H9 (cell line): ENCODE measurements around the gene ZSWIM1. TPM values are rescaled to one million over a fixed set of nuclear protein-coding genes. Genes with fewer than 3 reads are reported as not detected.

ENCODE experiments used
- DNase-seq: peaks from one replicate; pipeline ENCODE4 v3.0.0-alpha.2; 2017
- H2AFZ ChIP-seq: one replicate; pipeline ENCODE4 v1.6.1; 2013; ENCODE audit warnings: mild to moderate bottlenecking, low read length, control low read depth, moderate library complexity
- H2AK5ac ChIP-seq: 2 replicates; pipeline ENCODE4 v1.6.1; 2013; ENCODE audit warnings: low read length, control low read depth, mixed read lengths; ENCODE audit not compliant: insufficient read length
- H2BK120ac ChIP-seq: one replicate; pipeline ENCODE4 v1.6.1; 2013; ENCODE audit warnings: low read depth, mild to moderate bottlenecking, low read length, control low read depth, inconsistent platforms; ENCODE audit not compliant: poor library complexity, severe bottlenecking
- H2BK12ac ChIP-seq: 2 replicates; pipeline ENCODE4 v1.6.1; 2013; ENCODE audit warnings: low read length, control low read depth, mixed read lengths, low read depth; ENCODE audit not compliant: insufficient read length
- H2BK15ac ChIP-seq: 2 replicates; pipeline ENCODE4 v1.6.1; 2013; ENCODE audit warnings: low read depth, low read length, control low read depth
- H2BK20ac ChIP-seq: one replicate; pipeline ENCODE4 v1.6.1; 2013; ENCODE audit warnings: low read depth, mild to moderate bottlenecking, low read length, control low read depth, inconsistent platforms; ENCODE audit not compliant: poor library complexity, severe bottlenecking
- H2BK5ac ChIP-seq: 2 replicates; pipeline ENCODE4 v1.6.1; 2013; ENCODE audit warnings: low read length, control low read depth, mixed read lengths; ENCODE audit not compliant: insufficient read length
- H3K14ac ChIP-seq: 2 replicates; pipeline ENCODE4 v1.6.1; 2013; ENCODE audit warnings: low read length, control low read depth; ENCODE audit not compliant: insufficient read depth
- H3K18ac ChIP-seq: 2 replicates; pipeline ENCODE4 v1.6.1; 2013; ENCODE audit warnings: low read depth, mild to moderate bottlenecking, mixed read lengths, low read length, control low read depth; ENCODE audit not compliant: insufficient read length
- H3K23ac ChIP-seq: 2 replicates; pipeline ENCODE4 v1.6.1; 2013; ENCODE audit warnings: low read length, control low read depth, mixed read lengths, low read depth; ENCODE audit not compliant: insufficient read length
- H3K23me2 ChIP-seq: 2 replicates; pipeline ENCODE4 v1.6.1; 2013; ENCODE audit warnings: low read depth, mild to moderate bottlenecking, mixed read lengths, low read length, control low read depth; ENCODE audit not compliant: insufficient read length, poor library complexity, severe bottlenecking
- H3K27ac ChIP-seq: 2 replicates; pipeline ENCODE4 v1.5.1; 2013; ENCODE audit warnings: low read length, control low read depth, mixed read lengths, low read depth; ENCODE audit not compliant: insufficient read length
- H3K27me3 ChIP-seq: 2 replicates; pipeline ENCODE4 v1.6.1; 2013; ENCODE audit warnings: low read length, control low read depth, inconsistent platforms; ENCODE audit not compliant: insufficient read depth
- H3K4ac ChIP-seq: 2 replicates; pipeline ENCODE4 v1.6.1; 2013; ENCODE audit warnings: low read depth, mild to moderate bottlenecking, control low read depth, inconsistent platforms, low read length, moderate library complexity
- H3K4me1 ChIP-seq: 2 replicates; pipeline ENCODE4 v1.6.1; 2013; ENCODE audit warnings: low read length, control low read depth, inconsistent platforms; ENCODE audit not compliant: insufficient read depth
- H3K4me2 ChIP-seq: 2 replicates; pipeline ENCODE4 v1.6.1; 2013; ENCODE audit warnings: low read length, control low read depth, mixed read lengths; ENCODE audit not compliant: insufficient read length, insufficient read depth
- H3K56ac ChIP-seq: 2 replicates; pipeline ENCODE4 v1.6.1; 2013; ENCODE audit warnings: low read depth, mild to moderate bottlenecking, mixed read lengths, low read length, control low read depth; ENCODE audit not compliant: insufficient read length
- H3K79me1 ChIP-seq: 2 replicates; pipeline ENCODE4 v1.6.1; 2013; ENCODE audit warnings: low read depth, mild to moderate bottlenecking, moderate library complexity, low read length, control low read depth, inconsistent platforms; ENCODE audit not compliant: insufficient read depth, poor library complexity, severe bottlenecking
- H3K79me2 ChIP-seq: 2 replicates; pipeline ENCODE4 v1.6.1; 2013; ENCODE audit warnings: low read length, control low read depth, inconsistent platforms; ENCODE audit not compliant: insufficient read depth
- H3K9ac ChIP-seq: 2 replicates; pipeline ENCODE4 v1.6.1; 2013; ENCODE audit warnings: low read length, control low read depth, mixed read lengths; ENCODE audit not compliant: insufficient read length; ENCODE audit errors: extremely low read depth
- H3K9me3 ChIP-seq: one replicate; pipeline ENCODE4 v1.6.1; 2013; ENCODE audit warnings: low read depth, low read length, inconsistent platforms; ENCODE audit not compliant: control insufficient read depth
- H3T11ph ChIP-seq: one replicate; pipeline ENCODE4 v1.6.1; 2013; ENCODE audit warnings: mild to moderate bottlenecking, low read length, control low read depth, inconsistent platforms
- H4K20me1 ChIP-seq: one replicate; pipeline ENCODE4 v1.6.1; 2013; ENCODE audit not compliant: control insufficient read depth, insufficient read length, insufficient read depth
- H4K5ac ChIP-seq: 2 replicates; pipeline ENCODE4 v1.6.1; 2013; ENCODE audit warnings: low read depth, mild to moderate bottlenecking, mixed read lengths, low read length, control low read depth; ENCODE audit not compliant: insufficient read length
- H4K8ac ChIP-seq: replicated peaks from 2 replicates; pipeline ENCODE4 v1.6.1; 2013; ENCODE audit warnings: low read length, control low read depth, mixed read lengths, low read depth; ENCODE audit not compliant: insufficient read length
- H4K91ac ChIP-seq: 2 replicates; pipeline ENCODE4 v1.6.1; 2013; ENCODE audit warnings: low read depth, mild to moderate bottlenecking, moderate library complexity, mixed read lengths, low read length, control low read depth; ENCODE audit not compliant: insufficient read length
- H3K27ac Mint-ChIP-seq, 3 experiments: 2 replicates in 2 of 3; 3 replicates in 1 of 3; pipeline ENCODE4 v1.8.0; 2020 to 2021; ENCODE audit warnings: mixed read lengths in 3 of 3, mild to moderate bottlenecking in 1 of 3, moderate library complexity in 1 of 3
- H3K27me3 Mint-ChIP-seq: 2 replicates; pipeline ENCODE4 v1.8.0; 2021; ENCODE audit warnings: low read depth, mild to moderate bottlenecking, moderate library complexity, mixed read lengths
- H3K36me3 Mint-ChIP-seq, 3 experiments: 2 replicates in 2 of 3; 3 replicates in 1 of 3; pipeline ENCODE4 v1.8.0; 2020 to 2021; ENCODE audit warnings: low read depth in 3 of 3, mixed read lengths in 3 of 3; ENCODE audit not compliant: insufficient read depth in 1 of 3
- H3K4me1 Mint-ChIP-seq, 2 experiments: 2 replicates each; pipeline ENCODE4 v1.8.0; 2020; ENCODE audit warnings: mixed read lengths in 2 of 2
- H3K4me3 Mint-ChIP-seq, 2 experiments: 2 replicates in 1 of 2; 3 replicates in 1 of 2; pipeline ENCODE4 v1.8.0; 2020 to 2021; ENCODE audit warnings: mild to moderate bottlenecking in 2 of 2, mixed read lengths in 2 of 2, moderate library complexity in 1 of 2
- H3K9me3 Mint-ChIP-seq, 2 experiments: 2 replicates in 1 of 2; 3 replicates in 1 of 2; pipeline ENCODE4 v1.8.0; 2020; ENCODE audit warnings: mild to moderate bottlenecking in 2 of 2, mixed read lengths in 2 of 2, moderate library complexity in 1 of 2
- CTCF ChIP-seq: fragments of 200-600 bp; sonication (generic); conservative IDR thresholded peaks from 3 replicates; pipeline ENCODE4 v1.8.0; 2021; ENCODE audit warnings: antibody characterized with exemption, mild to moderate bottlenecking
- WGBS: extraction: QIAGEN DNeasy Blood & Tissue Kit; methylation state at CpG from one replicate; pipeline ENCODE4 v1.1.7; 2013; ENCODE audit warnings: missing lambda C conversion rate, low lambda C conversion rate, mixed read lengths; ENCODE audit not compliant: insufficient read length; ENCODE audit errors: extremely low coverage; 5-methylcytosine and 5-hydroxymethylcytosine counted together
- total RNA-seq: library from RNA; stranded (reverse); gene quantifications from 2 replicates; pipeline ENCODE4 v1.2.1, GENCODE V29; 2021

Gene ZSWIM1
- total RNA-seq, 1 experiment from 2014 or later: 13.0 TPM

DNA sequence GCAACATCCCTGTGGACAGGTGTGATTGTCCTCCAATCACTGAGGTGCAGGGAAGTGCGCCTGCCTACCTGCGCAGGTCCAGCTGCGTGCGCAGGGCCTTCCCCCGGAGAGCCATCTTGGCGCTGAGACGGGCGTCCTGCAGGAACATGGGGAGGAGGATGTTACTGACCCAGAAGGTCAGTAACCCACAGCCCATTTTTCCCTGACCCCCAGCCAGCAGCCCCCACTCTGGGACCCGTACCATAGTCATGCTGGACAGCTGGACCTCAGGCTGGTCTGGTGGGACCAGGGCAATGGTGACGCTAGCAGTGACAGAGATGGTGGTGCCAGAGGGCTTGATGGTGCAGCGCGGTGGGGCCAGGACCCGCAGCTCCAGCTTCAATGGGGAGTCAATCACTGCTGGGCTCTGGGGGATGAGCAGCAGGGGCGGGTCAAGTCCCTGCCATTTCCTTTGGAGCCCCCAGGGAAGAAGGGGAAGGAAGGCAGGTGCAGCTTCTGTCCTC, 21.2 kb downstream of the ZSWIM1 start:
- no peak overlapping the region for H4K5ac ChIP-seq
- no peak overlapping the region for H4K91ac ChIP-seq
- no peak overlapping the region for H3K4ac ChIP-seq
- no peak overlapping the region for H2AK5ac ChIP-seq
- no peak overlapping the region for H3K18ac ChIP-seq
- H4K20me1 ChIP-seq: no peaks in the 10 kb centered on the region
- no peak overlapping the region for H3K23ac ChIP-seq
- no peak overlapping the region for H3K27ac Mint-ChIP-seq
- no peaks in the 10 kb centered on the region for H3K9me3 ChIP-seq
- H3K14ac ChIP-seq: no peak overlapping the region
- H3K9me3 Mint-ChIP-seq: no peaks in the 10 kb centered on the region
- peaks cover 43 to 63% (median 62%) of the 10 kb centered on the region in 3 experiments; a peak in 6 of 7 replicates for H3K36me3 Mint-ChIP-seq
- no peak overlapping the region for H2BK120ac ChIP-seq
- no peak for DNase-seq
- H3K4me2 ChIP-seq: no peak overlapping the region
- no peak overlapping the region for H2BK5ac ChIP-seq
- H3K27ac ChIP-seq: no peak overlapping the region
- no peak overlapping the region for H3K56ac ChIP-seq
- H3K4me1 Mint-ChIP-seq: peaks cover 6 to 7% of the 10 kb centered on the region in 2 experiments
- H3K23me2 ChIP-seq: no peaks in the 10 kb centered on the region
- no peak overlapping the region for H3T11ph ChIP-seq
- no peaks in the 10 kb centered on the region; the same call in 1 of the 2 replicates for H3K27me3 Mint-ChIP-seq
- no peak overlapping the region for H3K9ac ChIP-seq
- no peaks in the 10 kb centered on the region for H3K79me2 ChIP-seq
- H3K27me3 ChIP-seq: no peaks in the 10 kb centered on the region
- H3K79me1 ChIP-seq: no peaks in the 10 kb centered on the region
- no peak overlapping the region for H4K8ac ChIP-seq
- H2AFZ ChIP-seq: no peak overlapping the region
- no peaks in the 10 kb centered on the region for H3K4me1 ChIP-seq
- no CpG with 5 or more reads among the region's 14 CpGs for WGBS
- H2BK15ac ChIP-seq: no peak overlapping the region
- H2BK20ac ChIP-seq: no peak overlapping the region
- no peak for TF ChIP-seq CTCF
- H2BK12ac ChIP-seq: no peak overlapping the region
- no peak overlapping the region for H3K4me3 Mint-ChIP-seq
